DND-41 (cell line): ENCODE data around the gene TPPP2.
A peak's percentile ranks its signal among the peaks of the same experiment; 100 is the strongest.

Experiments
- EZH2 ChIP-seq: IDR thresholded peaks from 3 replicates; pipeline ENCODE4 v1.6.1; 2012; ENCODE audit warnings: borderline replicate concordance, low read depth, mild to moderate bottlenecking, moderate library complexity, low read length, inconsistent platforms; ENCODE audit not compliant: severe bottlenecking
- TF ChIP-seq, protein P1 (sequence below): IDR thresholded peaks from 2 replicates; pipeline ENCODE4 v1.5.1; 2012; ENCODE audit warnings: borderline replicate concordance, low read length, moderate library complexity, mild to moderate bottlenecking; ENCODE audit not compliant: poor library complexity, severe bottlenecking; ENCODE audit errors: extremely low read depth

DNA sequence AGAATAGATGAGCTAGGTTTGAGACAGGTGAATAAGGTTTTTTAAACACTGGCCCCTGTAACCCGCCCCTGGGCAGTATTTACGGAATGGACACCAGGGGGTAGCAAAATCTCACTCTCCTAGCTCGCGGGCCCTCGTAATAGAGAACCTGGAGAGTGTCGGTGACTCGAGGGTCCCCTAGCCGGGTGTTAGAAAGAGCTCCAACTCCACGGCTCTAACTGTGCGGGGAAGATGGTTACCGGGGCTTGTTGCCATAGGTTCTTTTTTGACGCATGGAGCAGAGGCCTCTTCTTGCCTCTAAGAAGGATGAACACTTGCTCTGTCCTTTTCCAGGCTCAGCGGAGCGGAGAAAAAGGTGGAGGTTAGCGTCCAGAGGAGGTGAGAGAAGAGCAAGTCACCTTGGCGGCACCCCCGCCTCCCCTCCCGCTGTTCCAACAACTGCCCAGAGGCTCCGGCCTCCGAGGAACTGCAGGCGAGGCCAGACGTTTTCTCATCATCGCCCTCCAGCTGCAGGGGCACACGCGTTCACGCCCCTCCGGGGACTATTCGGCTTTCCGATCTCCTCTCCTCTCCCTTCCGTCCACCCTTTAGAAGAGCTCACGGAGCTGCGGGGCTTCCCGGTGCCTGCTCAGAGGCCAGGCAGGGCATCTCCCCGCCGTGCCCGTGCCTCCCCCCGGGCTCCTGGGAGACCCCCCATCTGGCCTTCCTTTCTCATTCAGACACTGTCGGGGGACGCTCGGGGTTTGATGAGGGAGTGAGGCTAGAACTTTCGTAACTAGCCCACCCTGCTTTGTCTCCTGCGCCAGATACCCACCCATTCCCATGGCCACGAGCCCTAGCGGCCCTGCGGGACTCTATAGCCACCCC lies 38.7 kb downstream of the TPPP2 start:
- TF ChIP-seq, protein P1, sequence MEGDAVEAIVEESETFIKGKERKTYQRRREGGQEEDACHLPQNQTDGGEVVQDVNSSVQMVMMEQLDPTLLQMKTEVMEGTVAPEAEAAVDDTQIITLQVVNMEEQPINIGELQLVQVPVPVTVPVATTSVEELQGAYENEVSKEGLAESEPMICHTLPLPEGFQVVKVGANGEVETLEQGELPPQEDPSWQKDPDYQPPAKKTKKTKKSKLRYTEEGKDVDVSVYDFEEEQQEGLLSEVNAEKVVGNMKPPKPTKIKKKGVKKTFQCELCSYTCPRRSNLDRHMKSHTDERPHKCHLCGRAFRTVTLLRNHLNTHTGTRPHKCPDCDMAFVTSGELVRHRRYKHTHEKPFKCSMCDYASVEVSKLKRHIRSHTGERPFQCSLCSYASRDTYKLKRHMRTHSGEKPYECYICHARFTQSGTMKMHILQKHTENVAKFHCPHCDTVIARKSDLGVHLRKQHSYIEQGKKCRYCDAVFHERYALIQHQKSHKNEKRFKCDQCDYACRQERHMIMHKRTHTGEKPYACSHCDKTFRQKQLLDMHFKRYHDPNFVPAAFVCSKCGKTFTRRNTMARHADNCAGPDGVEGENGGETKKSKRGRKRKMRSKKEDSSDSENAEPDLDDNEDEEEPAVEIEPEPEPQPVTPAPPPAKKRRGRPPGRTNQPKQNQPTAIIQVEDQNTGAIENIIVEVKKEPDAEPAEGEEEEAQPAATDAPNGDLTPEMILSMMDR: peak; percentile 54
- no peak for TF ChIP-seq EZH2
